ENCODE measurements around the gene RBMS1.

RBMS1 gene

GRCh38 chr2:160417745-160418397, 75.7 kb downstream of the RBMS1 start:
- FAIRE-seq, result peak; percentile 80
- DNase-seq (ENCODE audit: insufficient read length, low spot score), result peak; percentile 59

- DNase-seq (ENCODE audit: insufficient read length, low spot score) (no peak), FAIRE-seq (peak; percentile 44)
Measured at GRCh38 chr2:160415991-160416390, 77.6 kb downstream of the RBMS1 start.

- FAIRE-seq, result no peak
- no peak for DNase-seq (ENCODE audit: insufficient read length, low spot score)
Measured at GRCh38 chr2:160411955-160412354, 81.7 kb downstream of the RBMS1 start.

DNA sequence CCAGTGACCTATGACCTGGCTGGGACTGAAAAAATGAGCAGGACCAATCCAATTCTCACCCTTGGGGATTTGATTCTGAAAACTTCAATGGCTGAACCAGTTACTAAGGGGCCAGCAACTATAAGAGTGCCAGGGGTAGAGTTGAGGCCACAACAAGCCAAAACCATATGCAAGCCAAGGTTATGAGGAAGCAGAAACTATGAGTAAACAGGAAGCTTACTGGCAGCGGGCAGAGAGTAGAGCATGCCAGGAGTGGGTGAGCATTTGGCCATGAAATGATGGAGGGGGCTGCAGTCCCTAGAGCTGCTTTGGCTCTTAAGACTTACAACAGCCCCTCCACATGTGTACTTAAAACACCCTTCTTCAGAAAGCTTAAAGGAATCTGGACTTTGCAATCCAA, 82.4 kb downstream of the RBMS1 start:
- peak; percentile 13 for FAIRE-seq
- no peak for DNase-seq (ENCODE audit: insufficient read length, low spot score)

DNA sequence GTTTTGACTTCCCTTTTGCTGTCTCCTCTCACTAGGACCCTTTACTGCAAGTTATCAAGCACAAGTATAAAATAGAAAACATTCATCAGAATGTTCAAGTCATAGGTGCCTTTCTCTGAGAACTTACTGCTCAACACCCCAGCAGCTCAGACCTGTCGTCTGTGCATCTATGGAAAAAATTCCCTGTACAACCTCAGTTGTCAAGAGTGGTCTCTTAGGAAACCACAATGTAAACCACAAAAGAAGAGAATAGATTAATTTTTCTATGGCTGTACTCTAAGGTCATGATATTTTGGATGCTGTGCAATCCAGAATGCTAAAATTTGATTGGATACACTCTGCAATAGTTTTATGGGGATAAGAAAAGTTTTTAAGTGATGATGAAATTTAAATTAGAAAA, 84.1 kb downstream of the RBMS1 start:
- FAIRE-seq (no peak), DNase-seq (ENCODE audit: insufficient read length, low spot score) (no peak)

DNA sequence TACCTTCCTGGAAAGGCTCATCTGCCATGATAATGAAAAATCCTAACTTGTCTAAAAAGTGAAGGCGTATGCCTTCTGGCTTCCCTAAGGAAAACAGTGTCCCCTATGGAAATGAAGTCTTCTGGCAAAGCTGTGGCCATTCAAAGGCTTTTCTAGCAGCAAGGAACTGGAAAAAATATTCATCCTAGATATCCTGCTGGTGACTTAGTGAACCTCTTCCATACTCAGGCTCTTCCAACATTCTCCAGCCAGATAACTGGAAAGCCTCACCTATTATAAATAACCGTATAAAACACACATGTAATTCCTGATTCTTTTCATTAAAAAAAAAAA, 84.7 kb downstream of the RBMS1 start:
- FAIRE-seq (no peak), DNase-seq (ENCODE audit: insufficient read length, low spot score) (no peak)

GRCh38 chr2:160408173-160408958, 85.2 kb downstream of the RBMS1 start:
- FAIRE-seq, result no peak
- no peak for DNase-seq (ENCODE audit: insufficient read length, low spot score)

- DNase-seq (ENCODE audit: insufficient read length, low spot score) (peak; percentile 48), FAIRE-seq (peak; percentile 69)
Measured at GRCh38 chr2:160407393-160408172, 86.0 kb downstream of the RBMS1 start.

GRCh38 chr2:160406591-160407392, 86.8 kb downstream of the RBMS1 start:
- no peak for FAIRE-seq
- no peak for DNase-seq (ENCODE audit: insufficient read length, low spot score)

- DNase-seq (ENCODE audit: insufficient read length, low spot score) (no peak), FAIRE-seq (no peak)
Measured at GRCh38 chr2:160405077-160405867, 88.3 kb downstream of the RBMS1 start.

GRCh38 chr2:160402997-160403979, 90.3 kb downstream of the RBMS1 start:
- no peak for DNase-seq (ENCODE audit: insufficient read length, low spot score)

DNA sequence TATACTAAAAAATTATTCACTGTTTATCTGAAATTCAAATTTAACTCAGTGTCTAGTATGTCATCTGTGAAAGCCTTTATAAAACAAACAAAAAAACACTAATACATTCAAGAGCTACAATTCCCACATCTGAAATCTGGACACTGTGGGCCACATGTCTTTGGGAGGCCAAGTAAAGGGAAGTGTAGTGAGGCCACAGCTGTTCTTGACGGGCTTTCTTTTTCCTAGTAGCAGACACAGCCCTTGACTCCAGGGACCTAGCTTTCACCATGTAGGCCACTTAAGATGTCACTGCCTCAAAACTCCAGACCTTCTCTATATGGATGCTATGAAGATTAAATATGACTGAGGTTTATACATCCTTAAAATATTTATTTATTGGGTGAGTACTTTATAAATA, 91.1 kb downstream of the RBMS1 start:
- no peak for DNase-seq (ENCODE audit: insufficient read length, low spot score)
- no peak for FAIRE-seq

More at GRCh38 chr2:160402997-160403979, 90.3 kb downstream of the RBMS1 start:
- FAIRE-seq, result peak; percentile 36

- FAIRE-seq (no peak), DNase-seq (ENCODE audit: insufficient read length, low spot score) (no peak)
Measured at GRCh38 chr2:160401895-160402294, 91.7 kb downstream of the RBMS1 start.

GRCh38 chr2:160399880-160400279, 93.7 kb downstream of the RBMS1 start:
- no peak for DNase-seq (ENCODE audit: insufficient read length, low spot score)
- no peak for FAIRE-seq

GRCh38 chr2:160397530-160397865, 96.1 kb downstream of the RBMS1 start:
- FAIRE-seq (no peak), DNase-seq (ENCODE audit: insufficient read length, low spot score) (no peak)

- DNase-seq (ENCODE audit: insufficient read length, low spot score) (no peak), FAIRE-seq (no peak)
Measured at GRCh38 chr2:160394153-160394552, 99.5 kb downstream of the RBMS1 start.

DNA sequence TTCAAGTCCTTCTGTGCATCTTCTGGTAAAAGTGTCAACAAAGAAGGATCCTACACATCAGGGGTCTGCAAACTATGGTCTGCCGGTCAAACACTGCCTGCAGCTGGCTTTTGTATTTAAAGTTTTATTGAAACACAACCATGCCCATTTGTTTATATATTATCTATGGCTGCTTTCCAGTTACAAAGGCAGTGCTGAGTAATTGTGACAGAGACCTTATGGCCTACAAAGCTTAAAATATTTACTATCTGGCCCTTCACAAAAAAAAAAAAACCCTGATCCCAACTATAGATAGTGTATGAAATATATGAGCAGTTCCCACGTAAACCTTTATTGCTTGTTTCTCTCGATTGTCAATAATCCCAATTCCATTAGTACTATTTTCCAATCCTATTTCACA, 101.4 kb downstream of the RBMS1 start:
- FAIRE-seq (no peak), DNase-seq (ENCODE audit: insufficient read length, low spot score) (no peak)

GRCh38 chr2:160390544-160391455, 102.8 kb downstream of the RBMS1 start:
- no peak for DNase-seq (ENCODE audit: insufficient read length, low spot score)
- FAIRE-seq, result no peak
